Right renal pelvis (tissue), 4 donors: ENCODE measurements around the gene CACNG8. TPM values are rescaled to one million over a fixed set of nuclear protein-coding genes. Genes with fewer than 3 reads are reported as not detected.
"Not testable (repeated sequence)": the region's sequence is repeated elsewhere in the genome, so short reads cannot be mapped to it uniquely, and the experiment has no call there.

Experiments used
- DNase-seq, 4 donors: peaks; one replicate each; pipeline ENCODE4 v3.0.0-alpha.2; 2013; ENCODE audit warnings: low read depth in 4 of 4, low spot score in 3 of 4, missing footprints in 1 of 4
- polyA plus RNA-seq, 4 donors: library from polyadenylated mRNA; unstranded; fragments of 120-200 nt; gene quantifications; one replicate each; pipeline ENCODE4 v1.2.1, GENCODE V29; 2013; ENCODE audit not compliant: insufficient read length in 4 of 4

CACNG8 gene
- polyA plus RNA-seq, 4 donors: 0.17 to 0.29 (median 0.26) TPM

DNA sequence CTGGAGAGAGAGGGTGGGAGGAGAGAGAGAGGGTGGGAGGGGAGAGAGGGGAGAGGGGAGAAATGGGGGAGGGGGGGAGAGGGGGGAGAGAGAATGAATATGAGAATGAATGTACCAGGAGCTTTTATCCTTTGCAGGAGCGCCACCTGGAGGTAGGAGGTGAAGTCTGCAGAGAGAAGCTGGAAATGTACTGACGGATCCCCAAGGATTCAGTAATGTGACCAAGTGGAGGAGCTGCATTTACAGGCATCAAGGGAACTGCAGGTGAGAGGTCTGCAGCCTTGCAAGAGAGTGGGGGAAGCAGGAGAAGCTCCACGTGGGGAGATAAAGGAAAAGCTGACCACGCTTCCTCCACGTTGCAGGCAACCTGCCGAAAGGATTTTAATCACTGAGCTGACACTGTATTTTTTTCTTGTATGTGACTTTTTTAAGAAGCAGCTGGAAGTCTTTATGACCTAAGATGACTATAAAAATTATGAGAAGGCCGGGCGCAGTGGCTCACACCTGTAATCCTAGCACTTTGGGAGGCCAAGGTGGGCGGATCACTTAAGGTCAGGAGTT lies 67.3 kb downstream of the CACNG8 start:
- DNase-seq: peak in 2 of 4 donors; percentile 23 to 33

DNA sequence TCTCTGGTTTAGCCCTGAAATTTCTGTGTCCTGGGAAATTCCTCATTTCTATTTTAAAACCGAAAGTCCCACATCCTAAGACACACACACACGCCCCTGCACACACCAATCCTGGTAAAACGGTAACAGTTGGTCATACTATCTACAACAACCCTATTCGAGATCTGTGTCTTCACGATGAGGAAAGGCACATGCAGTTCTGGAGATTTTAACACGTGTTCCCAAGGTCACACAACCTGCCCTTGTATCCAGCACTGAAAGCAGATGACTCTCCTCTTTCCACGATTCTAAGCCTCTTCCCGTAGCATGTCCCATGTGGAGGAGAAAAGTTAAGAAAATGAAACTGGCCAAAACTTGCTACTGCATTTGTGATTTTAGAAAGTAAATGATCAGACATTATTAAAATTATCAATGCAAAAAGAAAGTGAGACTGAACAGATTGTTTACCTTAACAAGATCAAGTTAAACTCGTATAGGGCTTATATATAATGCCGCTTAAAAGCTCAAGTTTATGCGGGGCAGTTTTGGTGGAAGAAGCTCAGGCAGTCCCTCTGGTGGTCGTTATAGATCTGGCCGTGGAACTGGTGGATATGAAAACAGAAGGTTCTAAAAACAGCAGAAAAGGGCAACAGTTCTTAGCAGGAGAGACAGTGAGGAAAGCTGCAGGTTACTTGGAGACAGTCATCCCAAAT lies 68.3 kb downstream of the CACNG8 start:
- no peak for DNase-seq

DNA sequence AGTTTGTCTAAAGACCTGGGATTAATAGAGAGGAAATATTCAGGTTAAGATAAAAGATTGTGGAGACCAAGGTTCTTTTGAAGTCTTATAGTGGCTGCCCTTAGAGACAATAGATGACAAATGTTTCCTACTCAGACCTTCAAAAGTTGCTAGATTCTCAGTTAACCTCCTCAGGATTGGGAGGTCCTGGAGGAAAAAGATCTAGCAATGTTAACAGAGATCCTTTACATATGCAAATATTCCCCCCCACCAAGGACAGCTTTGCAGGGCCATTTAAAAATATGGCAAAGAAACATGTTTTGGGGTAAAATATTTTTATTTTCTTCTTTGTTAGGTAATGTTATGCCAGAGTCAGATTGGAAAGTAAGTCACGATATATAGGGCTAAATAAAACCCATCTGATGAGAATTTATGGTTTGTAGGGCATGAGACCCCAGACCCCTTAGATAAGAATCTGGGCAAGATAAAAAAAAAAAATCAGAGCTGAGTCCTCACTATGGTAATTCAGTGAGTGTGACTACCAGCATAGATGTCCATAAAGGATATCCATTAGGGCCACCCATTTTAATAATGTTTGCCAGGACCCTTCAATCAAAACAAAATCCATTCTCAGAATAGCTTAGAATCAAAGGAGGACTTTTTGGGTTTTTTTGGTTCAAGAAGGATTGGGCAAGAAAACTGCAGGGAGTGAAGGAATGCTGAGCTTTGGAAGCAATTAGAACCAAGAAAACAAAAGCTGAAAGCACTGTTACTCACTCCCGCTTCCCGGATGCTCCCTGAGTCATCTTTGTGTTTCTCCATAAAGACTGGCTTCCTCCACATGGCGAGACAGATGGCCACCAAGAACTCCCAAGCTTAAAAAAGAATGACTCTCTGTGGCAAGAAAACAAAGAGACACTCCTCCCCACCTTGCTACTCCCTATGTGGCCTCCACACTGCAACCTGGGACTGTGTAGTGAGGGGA lies 72.8 kb downstream of the CACNG8 start:
- no peak for DNase-seq

DNA sequence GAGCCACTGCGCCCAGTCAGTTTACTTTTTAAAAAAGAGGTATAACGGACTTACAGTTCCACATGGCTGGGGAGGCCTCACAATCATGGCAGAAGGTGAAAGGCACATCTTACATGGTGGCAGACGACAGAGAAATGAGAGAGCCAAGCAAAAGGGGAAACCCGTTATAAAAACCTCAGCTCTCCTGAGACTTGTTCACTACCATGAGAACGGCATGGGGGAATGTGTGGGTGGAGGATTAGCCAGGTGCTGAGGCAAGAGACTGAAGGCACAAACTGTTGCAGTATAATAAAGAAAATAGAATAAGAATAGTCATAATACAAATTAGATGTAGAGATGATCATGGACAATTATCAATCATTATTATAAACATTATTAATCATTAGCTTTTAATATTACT lies 73.8 kb downstream of the CACNG8 start:
- DNase-seq: not testable (repeated sequence)

Other genes with a start within 250 kb of the CACNG8 start
- under 1 TPM; 0.16 to 0.21 (median 0.17) TPM for gene NLRP12, start 138.6 kb upstream of the CACNG8 start, polyA plus RNA-seq
- 10 to 100 TPM; 71.2 to 79.5 (median 79.5) TPM for gene MYADM, start 95.1 kb upstream of the CACNG8 start, polyA plus RNA-seq
- gene PRKCG, start 80.7 kb upstream of the CACNG8 start, polyA plus RNA-seq: under 1 TPM; 0.39 to 0.67 (median 0.54) TPM
- gene CACNG7, start 53.7 kb upstream of the CACNG8 start, polyA plus RNA-seq: 1 to 10 TPM in 2 of 4 donors, under 1 TPM in 2; 0.61 to 1.4 (median 0.94) TPM
- 1 to 10 TPM in 1 of 4 donors, under 1 TPM in 3; 0.77 to 1.5 (median 0.84) TPM for gene CACNG6, start 28.7 kb downstream of the CACNG8 start, polyA plus RNA-seq
- under 1 TPM in 2 of 4 donors, not detected in 2; 0.17 to 0.18 TPM for gene VSTM1, start 101.0 kb downstream of the CACNG8 start, polyA plus RNA-seq
- gene TARM1, start 118.4 kb downstream of the CACNG8 start, polyA plus RNA-seq: not detected
- under 1 TPM; 0.15 to 0.33 (median 0.21) TPM for gene OSCAR, start 137.9 kb downstream of the CACNG8 start, polyA plus RNA-seq
- 100 to 1,000 TPM; 103 to 139 (median 114) TPM for gene NDUFA3, start 139.9 kb downstream of the CACNG8 start, polyA plus RNA-seq
- gene TFPT, start 152.7 kb downstream of the CACNG8 start, polyA plus RNA-seq: 10 to 100 TPM; 14.3 to 22.6 (median 14.4) TPM
- 10 to 100 TPM; 64.7 to 81.6 (median 67.2) TPM for gene PRPF31, start 152.8 kb downstream of the CACNG8 start, polyA plus RNA-seq
- 10 to 100 TPM; 61.5 to 76.2 (median 64.8) TPM for gene CNOT3, start 174.8 kb downstream of the CACNG8 start, polyA plus RNA-seq
- gene LENG1, start 196.8 kb downstream of the CACNG8 start, polyA plus RNA-seq: 1 to 10 TPM; 7.9 to 9.6 (median 8.4) TPM
- 10 to 100 TPM; 26.9 to 35.6 (median 33.7) TPM for gene TMC4, start 210.2 kb downstream of the CACNG8 start, polyA plus RNA-seq
- 10 to 100 TPM; 65.8 to 86.6 (median 70.3) TPM for gene MBOAT7, start 226.6 kb downstream of the CACNG8 start, polyA plus RNA-seq
- 10 to 100 TPM; 52.4 to 68.5 (median 54.5) TPM for gene TSEN34, start 228.4 kb downstream of the CACNG8 start, polyA plus RNA-seq
- 1,000 to 10,000 TPM; 1,225 to 2,135 (median 1,430) TPM for gene RPS9, start 237.9 kb downstream of the CACNG8 start, polyA plus RNA-seq